HFFc6 (cell line): ENCODE measurements around the gene METTL22. TPM values are rescaled to one million over a fixed set of nuclear protein-coding genes. Genes with fewer than 3 reads are reported as not detected.

Experiments used
- DNase-seq: peaks from one replicate; pipeline ENCODE4 v3.0.0-alpha.2; 2018
- H3K27ac Mint-ChIP-seq: 2 replicates; pipeline ENCODE4 v1.8.0; 2020; ENCODE audit warnings: mild to moderate bottlenecking, mixed read lengths
- H3K27me3 Mint-ChIP-seq: 2 replicates; pipeline ENCODE4 v1.8.0; 2021; ENCODE audit warnings: mild to moderate bottlenecking, moderate library complexity, mixed read lengths; ENCODE audit not compliant: insufficient read depth
- H3K36me3 Mint-ChIP-seq: 2 replicates; pipeline ENCODE4 v1.8.0; 2021; ENCODE audit warnings: low read depth, mixed read lengths
- H3K4me1 Mint-ChIP-seq: 2 replicates; pipeline ENCODE4 v1.8.0; 2020; ENCODE audit warnings: low read depth, mixed read lengths
- H3K4me3 Mint-ChIP-seq: 2 replicates; pipeline ENCODE4 v1.8.0; 2020; ENCODE audit warnings: mild to moderate bottlenecking, moderate library complexity, mixed read lengths
- H3K9me3 Mint-ChIP-seq: 2 replicates; pipeline ENCODE4 v1.8.0; 2020; ENCODE audit warnings: mild to moderate bottlenecking, mixed read lengths
- CTCF ChIP-seq: fragments of 200-600 bp; sonication (generic); IDR thresholded peaks from 2 replicates; pipeline ENCODE4 v1.5.0; 2021; ENCODE audit warnings: antibody characterized with exemption, mild to moderate bottlenecking
- total RNA-seq, 6 experiments: library from RNA; stranded (reverse); fragmentation: NEBNext Ultra II Directional; extraction: Animal tissue kit (Norgen Biotek cat#: 25700); gene quantifications; 2 replicates in 1 of 6; 3 replicates in 5 of 6; pipeline ENCODE4 v1.2.3, GENCODE V29; 2021

Gene METTL22
- total RNA-seq, 6 experiments from 2014 or later = 33.5 to 38.0 (median 36.0) TPM

GRCh38 chr16:8583732-8584131 is 37.8 kb upstream of the METTL22 start:
- Mint-ChIP-seq H3K4me1 (peaks cover 10% of the 10 kb centered on the region), H3K36me3 (no peaks in the 10 kb centered on the region), H3K27ac (no peak overlapping the region), H3K9me3 (no peaks in the 10 kb centered on the region; the same call in 1 of the 2 replicates), H3K27me3 (peaks cover 20% of the 10 kb centered on the region), H3K4me3 (no peak overlapping the region)
- no peak for DNase-seq
- TF ChIP-seq CTCF = no peak

GRCh38 chr16:8585041-8585440 is 36.5 kb upstream of the METTL22 start:
- H3K4me3 Mint-ChIP-seq = no peak overlapping the region
- no peak overlapping the region for H3K27ac Mint-ChIP-seq
- peaks cover 10% of the 10 kb centered on the region for H3K4me1 Mint-ChIP-seq
- no peaks in the 10 kb centered on the region; the same call in 1 of the 2 replicates for H3K9me3 Mint-ChIP-seq
- H3K27me3 Mint-ChIP-seq = peaks cover 28% of the 10 kb centered on the region
- H3K36me3 Mint-ChIP-seq = no peaks in the 10 kb centered on the region
- DNase-seq = no peak
- no peak for TF ChIP-seq CTCF

DNA sequence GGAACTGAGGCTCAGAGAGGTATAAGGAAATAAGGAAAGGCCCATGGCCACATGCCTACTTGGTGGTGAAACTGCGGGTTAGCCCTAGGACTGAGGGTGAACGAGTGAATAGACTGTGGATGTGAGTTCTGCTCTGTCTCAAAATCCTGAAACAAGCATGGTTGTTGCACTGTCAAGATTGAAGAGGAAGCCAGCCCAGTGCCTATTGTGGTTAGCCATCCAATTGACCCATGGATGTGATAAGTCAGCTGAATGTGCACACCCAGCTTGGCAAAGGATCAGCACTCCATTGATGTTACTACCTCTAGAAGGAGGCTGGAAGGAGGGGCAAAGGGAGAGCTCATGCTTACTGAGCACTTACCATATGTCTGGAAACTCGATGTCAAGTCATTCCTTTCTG is 35.6 kb upstream of the METTL22 start:
- no peak for TF ChIP-seq CTCF
- DNase-seq = no peak
- H3K4me3 Mint-ChIP-seq = no peak overlapping the region
- H3K27ac Mint-ChIP-seq = no peak overlapping the region
- H3K36me3 Mint-ChIP-seq = no peaks in the 10 kb centered on the region
- H3K27me3 Mint-ChIP-seq = peaks cover 28% of the 10 kb centered on the region
- peaks cover 10% of the 10 kb centered on the region for H3K4me1 Mint-ChIP-seq
- H3K9me3 Mint-ChIP-seq = no peaks in the 10 kb centered on the region; the same call in 1 of the 2 replicates

GRCh38 chr16:8587065-8587464 is 34.4 kb upstream of the METTL22 start:
- Mint-ChIP-seq H3K4me1 (peaks cover 6% of the 10 kb centered on the region), H3K36me3 (no peaks in the 10 kb centered on the region), H3K9me3 (no peaks in the 10 kb centered on the region; the same call in 1 of the 2 replicates), H3K27ac (no peak overlapping the region), H3K4me3 (no peak overlapping the region), H3K27me3 (peaks cover 21% of the 10 kb centered on the region)
- DNase-seq = no peak
- TF ChIP-seq CTCF = no peak

DNA sequence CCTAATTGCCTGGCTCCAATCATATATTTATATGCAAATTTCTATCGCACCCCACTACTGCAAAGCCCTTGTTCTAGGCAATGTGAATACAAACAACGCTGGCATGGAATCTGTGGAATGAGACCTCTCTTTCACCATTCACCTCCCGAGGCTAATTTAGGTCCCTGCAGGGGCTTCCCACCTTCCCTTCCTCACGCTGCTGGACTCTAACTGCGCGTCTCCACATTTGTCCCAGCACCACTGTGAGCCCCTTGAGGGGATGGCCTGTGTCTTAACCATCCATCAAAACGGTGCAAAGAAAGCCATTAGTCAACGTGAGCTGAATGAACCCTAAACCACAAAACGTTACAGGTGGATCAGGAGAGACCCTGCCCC is 32.8 kb upstream of the METTL22 start:
- Mint-ChIP-seq H3K4me1 (no peaks in the 10 kb centered on the region), H3K27ac (no peak overlapping the region), H3K27me3 (peaks cover 18% of the 10 kb centered on the region), H3K36me3 (no peaks in the 10 kb centered on the region), H3K9me3 (no peaks in the 10 kb centered on the region; the same call in 1 of the 2 replicates), H3K4me3 (no peak overlapping the region)
- TF ChIP-seq CTCF = no peak
- no peak for DNase-seq
